GM18867 (cell line): ENCODE measurements around the gene TBKBP1.

Source experiments
- ATAC-seq: cut with Tn5 transposase; IDR thresholded peaks from one replicate; pipeline ENCODE4 v1.9.1; 2021; ENCODE audit warnings: mild to moderate bottlenecking, moderate library complexity; ENCODE audit not compliant: unreplicated experiment

The TBKBP1 gene

GRCh38 chr17:47712330-47713023, 18.5 kb downstream of the TBKBP1 start:
- ATAC-seq: no peak

DNA sequence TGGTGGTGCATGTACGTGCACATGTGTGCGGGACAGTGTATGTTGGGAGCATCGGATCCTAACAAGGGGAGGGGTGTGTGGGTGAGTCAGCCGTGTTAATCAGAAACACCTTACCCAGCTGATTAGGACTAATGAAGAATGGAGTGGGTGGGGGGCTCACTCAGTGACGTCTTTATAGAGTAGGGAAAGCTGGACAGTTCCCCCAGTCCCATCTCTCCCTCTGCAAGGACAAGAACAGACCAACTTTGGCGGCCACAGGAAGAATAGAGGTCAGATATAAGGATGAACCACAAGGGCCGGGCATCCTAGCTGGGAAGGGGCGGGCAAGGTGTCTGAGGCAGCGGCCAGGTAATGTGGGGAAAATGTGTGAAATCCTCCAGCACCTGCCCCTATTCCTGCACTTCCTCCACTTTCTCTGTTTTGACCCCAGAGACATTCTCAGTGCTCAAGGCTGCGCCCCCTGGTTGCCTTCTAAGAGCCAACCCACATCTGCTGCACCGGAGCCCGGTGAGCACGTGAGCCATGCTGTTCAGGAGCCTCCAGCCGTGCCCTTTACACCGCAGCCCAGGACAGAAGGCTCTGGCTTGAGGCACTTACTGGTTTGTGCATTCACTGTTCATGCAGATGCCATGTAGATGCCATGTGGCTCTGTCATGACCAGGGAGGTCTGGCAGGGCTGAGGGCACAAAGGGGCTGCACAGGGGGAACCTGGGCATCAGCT, 20.2 kb downstream of the TBKBP1 start:
- ATAC-seq: peak; percentile 13

- ATAC-seq: peak; percentile 29
These were observed 20.9 kb downstream of the TBKBP1 start for GRCh38 chr17:47714773-47715396.

GRCh38 chr17:47715669-47716325, 21.8 kb downstream of the TBKBP1 start:
- ATAC-seq: no peak

DNA sequence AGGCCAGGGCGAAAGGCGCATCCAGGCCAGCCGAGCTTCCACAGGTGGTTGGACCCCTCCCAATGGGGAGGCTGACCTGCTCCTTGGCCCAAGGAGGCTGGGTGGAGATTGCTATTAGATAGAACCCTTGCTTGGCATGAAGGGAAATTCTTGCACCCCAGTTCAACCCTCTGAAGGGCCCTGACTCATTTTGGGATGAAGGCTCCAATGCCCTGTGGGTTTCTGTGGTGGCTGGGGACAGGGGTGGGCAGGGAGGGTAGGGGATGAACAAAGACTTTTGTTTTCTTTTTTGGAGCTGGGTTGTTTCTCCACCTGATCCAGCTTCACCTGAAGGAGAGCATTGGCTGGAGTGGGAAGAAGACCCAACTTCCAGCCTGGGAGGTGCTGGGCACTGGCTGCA, 22.4 kb downstream of the TBKBP1 start:
- ATAC-seq: no peak

DNA sequence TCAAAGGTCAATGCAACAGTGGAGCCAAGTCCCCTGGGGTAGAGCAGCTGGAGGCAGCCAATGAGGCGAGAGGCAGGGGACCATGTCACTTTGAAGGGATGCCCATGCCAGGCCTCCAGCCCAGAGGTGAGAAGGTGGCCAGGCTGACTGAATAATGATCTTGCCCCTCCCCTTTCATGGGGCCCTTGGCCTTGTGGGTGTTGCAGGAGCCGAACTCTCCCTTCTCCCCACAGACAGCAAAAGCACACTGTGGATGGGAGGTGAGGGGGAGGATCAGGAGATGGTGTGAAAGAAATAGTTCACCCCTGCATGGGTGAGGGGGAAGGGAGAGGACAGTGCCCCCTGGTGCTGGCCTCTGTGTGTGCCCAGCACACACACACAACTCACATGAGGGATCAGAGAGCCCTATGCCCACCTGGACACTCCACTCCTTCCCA, 23.3 kb downstream of the TBKBP1 start:
- ATAC-seq: peak; percentile 26

GRCh38 chr17:47717979-47718621, 24.1 kb downstream of the TBKBP1 start:
- no peak for ATAC-seq

GRCh38 chr17:47718634-47719405, 24.9 kb downstream of the TBKBP1 start:
- no peak for ATAC-seq

GRCh38 chr17:47719411-47720152, 25.6 kb downstream of the TBKBP1 start:
- ATAC-seq: no peak

- no peak for ATAC-seq
These were observed 26.2 kb downstream of the TBKBP1 start for GRCh38 chr17:47720196-47720595.

- ATAC-seq: no peak
These were observed 27.0 kb downstream of the TBKBP1 start for GRCh38 chr17:47720754-47721533.

GRCh38 chr17:47721725-47722124, 27.8 kb downstream of the TBKBP1 start:
- no peak for ATAC-seq

GRCh38 chr17:47724705-47725104, 30.7 kb downstream of the TBKBP1 start:
- ATAC-seq: no peak

DNA sequence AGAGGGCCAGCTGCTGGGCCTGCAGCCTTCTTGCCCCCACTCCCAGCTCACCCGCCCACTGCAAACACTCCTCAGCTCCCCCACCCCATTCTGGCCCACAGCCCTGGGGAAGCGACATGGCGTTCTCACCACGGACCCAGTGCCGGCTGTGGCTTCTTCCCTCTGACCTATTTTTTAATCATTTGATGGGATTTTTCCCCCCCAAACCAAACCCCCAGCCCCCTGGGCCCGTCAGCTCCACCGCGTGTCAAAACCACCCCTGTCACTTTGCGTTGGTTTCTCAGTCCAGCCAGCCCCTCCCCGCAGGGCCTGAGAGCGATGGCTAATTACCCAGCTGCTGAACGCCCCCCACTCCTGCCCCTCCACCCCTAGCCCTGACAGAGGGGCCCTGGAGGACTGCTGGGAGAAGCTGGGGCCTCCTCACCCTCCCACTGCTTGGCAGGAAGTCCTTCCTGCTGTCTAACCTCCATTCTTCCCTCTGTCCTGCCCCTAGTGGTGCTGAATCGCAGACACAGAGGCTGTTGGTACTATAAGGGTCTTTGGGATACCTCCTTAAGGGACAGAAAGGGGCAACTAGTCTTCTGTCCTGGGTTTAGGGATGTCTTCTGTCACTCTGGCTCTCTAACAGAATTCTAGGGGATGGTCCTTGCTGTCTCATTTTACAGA, 31.6 kb downstream of the TBKBP1 start:
- no peak for ATAC-seq

DNA sequence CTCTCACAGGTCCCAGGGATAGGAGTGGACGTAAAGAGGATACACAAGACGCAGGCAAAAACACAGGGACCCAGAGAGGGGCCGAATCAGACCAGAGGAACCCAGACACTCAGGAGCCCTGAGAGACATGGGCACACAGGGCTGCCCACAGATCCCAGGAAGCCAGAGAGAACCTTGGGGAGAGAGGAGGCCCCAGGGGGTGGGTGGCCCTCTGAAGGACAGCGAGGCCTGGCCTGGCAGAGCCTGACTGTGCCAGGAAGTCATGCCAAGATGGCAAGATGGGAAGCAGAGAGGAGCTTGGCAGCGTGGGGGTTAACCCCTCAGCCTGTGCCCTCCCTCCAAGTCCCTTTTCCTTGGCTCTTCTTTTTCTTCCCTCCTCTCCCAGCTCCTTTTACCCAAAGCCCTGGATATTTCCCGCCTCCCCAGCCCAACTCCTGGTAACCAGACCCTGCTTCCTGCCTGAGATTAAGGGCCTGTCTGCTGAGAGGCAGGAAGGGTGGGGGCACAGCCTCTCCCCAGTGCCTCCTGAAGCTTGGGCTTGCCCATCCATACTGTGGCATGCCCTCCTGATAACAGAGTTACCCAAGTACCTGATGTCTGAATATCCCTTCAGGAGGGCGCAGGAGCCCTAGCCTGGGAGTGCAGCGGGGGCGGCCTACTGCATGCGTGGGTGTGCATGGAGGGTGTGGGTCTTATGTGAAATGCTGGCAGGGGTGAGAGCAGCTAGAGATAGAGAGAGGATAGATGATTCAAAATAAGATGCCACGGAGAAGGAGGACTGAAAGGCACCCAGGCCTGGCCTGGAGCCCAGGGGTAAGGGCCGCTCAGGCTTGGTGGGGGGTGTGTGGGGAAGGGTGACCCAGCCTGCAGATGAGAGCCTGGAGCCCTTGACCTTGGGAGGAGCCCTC, 33.1 kb downstream of the TBKBP1 start:
- no peak for ATAC-seq

GRCh38 chr17:47727704-47728036, 33.7 kb downstream of the TBKBP1 start:
- ATAC-seq: no peak

- no peak for ATAC-seq
These were observed 34.4 kb downstream of the TBKBP1 start for GRCh38 chr17:47728214-47728877.
